IMR-90 (cell line): ENCODE data around the gene TMC3. TPM values are rescaled to one million over a fixed set of nuclear protein-coding genes. Genes with fewer than 3 reads are reported as not detected.

Experiments
- ATAC-seq: fragments of 200-7000 bp; cut with Tn5 transposase; 2 replicates; pipeline ENCODE4 v1.9.1; 2020; ENCODE audit warnings: low read depth, mild to moderate bottlenecking, moderate library complexity
- BruUV-seq: library from RNA; stranded (reverse); fragments of 400-500 nt; replicated peaks from 2 replicates; lab custom pipeline; 2021; lab: Mats Ljungman, UMichigan
- CTCF ChIA-PET: fragments of 300-600 bp; formaldehyde crosslinking; extraction: SDS; loops from one replicate; lab custom pipeline; 2021; ENCODE audit warnings: antibody characterized with exemption; lab: Yijun Ruan, JAX
- POLR2A ChIA-PET: fragments of 300-600 bp; sonication (Branson Sonifier 250); formaldehyde crosslinking; loops from one replicate; lab custom pipeline; 2022; ENCODE audit warnings: antibody characterized with exemption; ENCODE audit not compliant: unreplicated experiment; lab: Charles Lee
- DNase-seq: peaks from one replicate; pipeline ENCODE4 v3.0.0; 2013
- H2AFZ ChIP-seq: replicated peaks from 2 replicates; pipeline ENCODE3; 2013; ENCODE audit warnings: low read length, mild to moderate bottlenecking; ENCODE audit not compliant: poor library complexity
- H2AK5ac ChIP-seq: 2 replicates; pipeline ENCODE4 v1.6.1; 2013; ENCODE audit warnings: low read depth, low read length, inconsistent platforms
- H2AK9ac ChIP-seq: replicated peaks from 2 replicates; pipeline ENCODE3; 2013; ENCODE audit warnings: mild to moderate bottlenecking, low read depth, low read length, moderate library complexity; ENCODE audit not compliant: poor library complexity
- H2BK120ac ChIP-seq: 2 replicates; pipeline ENCODE4 v1.6.1; 2013; ENCODE audit warnings: low read depth, low read length, inconsistent platforms
- H2BK15ac ChIP-seq: 3 replicates; pipeline ENCODE4 v1.6.1; 2013; ENCODE audit warnings: low read depth, low read length, inconsistent platforms
- H2BK20ac ChIP-seq: 2 replicates; pipeline ENCODE4 v1.6.1; 2013; ENCODE audit warnings: low read depth, mild to moderate bottlenecking, inconsistent platforms, low read length, moderate library complexity
- H2BK5ac ChIP-seq: 2 replicates; pipeline ENCODE4 v1.6.1; 2013; ENCODE audit warnings: mild to moderate bottlenecking, low read depth, low read length, inconsistent platforms; ENCODE audit not compliant: poor library complexity, severe bottlenecking
- H3K14ac ChIP-seq: replicated peaks from 2 replicates; pipeline ENCODE4 v1.6.1; 2013; ENCODE audit warnings: low read depth, low read length, inconsistent platforms
- H3K18ac ChIP-seq: 2 replicates; pipeline ENCODE4 v1.6.1; 2013; ENCODE audit warnings: low read depth, low read length, control low read depth
- H3K23ac ChIP-seq: 2 replicates; pipeline ENCODE4 v1.6.1; 2013; ENCODE audit warnings: low read depth, low read length, inconsistent platforms
- H3K27ac ChIP-seq: 2 replicates; pipeline ENCODE4 v1.5.1; 2013; ENCODE audit warnings: mild to moderate bottlenecking, control low read depth, low read length; ENCODE audit not compliant: insufficient read depth
- H3K27me3 ChIP-seq: 2 replicates; pipeline ENCODE4 v1.6.1; 2013; ENCODE audit warnings: low read length; ENCODE audit not compliant: control insufficient read depth, insufficient read depth
- H3K36me3 ChIP-seq: 2 replicates; pipeline ENCODE4 v1.6.1; 2013; ENCODE audit warnings: low read length, mixed read lengths; ENCODE audit not compliant: control insufficient read depth, insufficient read depth
- H3K4ac ChIP-seq: 2 replicates; pipeline ENCODE4 v1.6.1; 2013; ENCODE audit warnings: low read depth, low read length, inconsistent platforms
- H3K4me1 ChIP-seq: 2 replicates; pipeline ENCODE4 v1.6.1; 2013; ENCODE audit warnings: low read length, mixed read lengths; ENCODE audit not compliant: control insufficient read depth, insufficient read depth
- H3K4me2 ChIP-seq: 2 replicates; pipeline ENCODE4 v1.6.1; 2013; ENCODE audit warnings: low read depth, mild to moderate bottlenecking, control low read depth, low read length, moderate library complexity
- H3K4me3 ChIP-seq: 2 replicates; pipeline ENCODE4 v1.5.1; 2013; ENCODE audit warnings: low read depth, mild to moderate bottlenecking, control low read depth, low read length, moderate library complexity; ENCODE audit not compliant: insufficient read depth
- H3K56ac ChIP-seq: 2 replicates; pipeline ENCODE4 v1.6.1; 2013; ENCODE audit warnings: low read length, inconsistent platforms; ENCODE audit not compliant: insufficient read depth; ENCODE audit errors: extremely low read depth
- H3K79me1 ChIP-seq, 2 experiments: 2 replicates each; pipeline ENCODE4 v1.6.1; 2013; ENCODE audit warnings: low read length in 2 of 2, inconsistent platforms in 1 of 2, low read depth in 1 of 2
- H3K9ac ChIP-seq: 2 replicates; pipeline ENCODE4 v1.6.1; 2013; ENCODE audit warnings: low read depth, low read length, control low read depth
- H3K9me1 ChIP-seq: 2 replicates; pipeline ENCODE4 v1.6.1; 2013; ENCODE audit warnings: low read length, inconsistent platforms; ENCODE audit not compliant: insufficient read depth
- H3K9me3 ChIP-seq: 2 replicates; pipeline ENCODE4 v1.6.1; 2013; ENCODE audit warnings: low read length; ENCODE audit not compliant: control insufficient read depth, insufficient read depth
- H4K20me1 ChIP-seq: 2 replicates; pipeline ENCODE4 v1.6.1; 2013; ENCODE audit warnings: low read length, inconsistent platforms; ENCODE audit not compliant: insufficient read depth
- H4K5ac ChIP-seq: 2 replicates; pipeline ENCODE4 v1.6.1; 2013; ENCODE audit warnings: mild to moderate bottlenecking, low read depth, low read length, control low read depth
- H4K8ac ChIP-seq, 2 experiments: 2 replicates each; pipeline ENCODE4 v1.6.1; 2013; ENCODE audit warnings: low read depth in 2 of 2, low read length in 2 of 2, control low read depth in 1 of 2, inconsistent platforms in 1 of 2
- H4K91ac ChIP-seq: 2 replicates; pipeline ENCODE4 v1.6.1; 2013; ENCODE audit warnings: low read depth, low read length, inconsistent platforms; ENCODE audit not compliant: insufficient read depth
- CEBPB ChIP-seq: IDR thresholded peaks from 2 replicates; pipeline ENCODE4 v1.6.1; 2012; ENCODE audit warnings: low read depth, low read length, improper control_type of control experiment
- CHD1 ChIP-seq: IDR thresholded peaks from 2 replicates; pipeline ENCODE4 v1.6.1; 2012; ENCODE audit warnings: low read depth, low read length, improper control_type of control experiment
- FOS ChIP-seq: fragments of 150-350 bp; IDR thresholded peaks from 2 replicates; pipeline ENCODE4 v1.6.1; 2016; ENCODE audit warnings: low read depth, low read length
- MAFK ChIP-seq: IDR thresholded peaks from 2 replicates; pipeline ENCODE4 v1.6.1; 2012; ENCODE audit warnings: low read depth, low read length, improper control_type of control experiment
- NFE2L2 ChIP-seq: fragments of 150-350 bp; IDR thresholded peaks from 2 replicates; pipeline ENCODE4 v1.6.1; 2016; ENCODE audit warnings: low read depth, mild to moderate bottlenecking, low read length
- POLR2A ChIP-seq: IDR thresholded peaks from 2 replicates; pipeline ENCODE4 v1.6.1; 2012; ENCODE audit warnings: mild to moderate bottlenecking, low read depth, low read length
- RAD21 ChIP-seq: IDR thresholded peaks from 2 replicates; pipeline ENCODE4 v1.6.1; 2012; ENCODE audit warnings: low read length, improper control_type of control experiment
- RCOR1 ChIP-seq: IDR thresholded peaks from 2 replicates; pipeline ENCODE4 v1.6.1; 2012; ENCODE audit warnings: mild to moderate bottlenecking, low read length, improper control_type of control experiment; ENCODE audit not compliant: insufficient replicate concordance
- RFX5 ChIP-seq: IDR thresholded peaks from 2 replicates; pipeline ENCODE4 v1.8.0; 2012; ENCODE audit warnings: low read depth, mild to moderate bottlenecking, low read length, moderate library complexity
- USF2 ChIP-seq: fragments of 150-350 bp; IDR thresholded peaks from 2 replicates; pipeline ENCODE4 v1.6.1; 2017; ENCODE audit warnings: mild to moderate bottlenecking, antibody characterized with exemption, low read length, low read depth
- WGBS, 2 experiments: methylation state at CpG; one replicate each; pipeline versions ENCODE4 v1.1.5 to v1.1.7; 2013; ENCODE audit warnings: missing lambda C conversion rate in 2 of 2; ENCODE audit not compliant: insufficient read length in 1 of 2; ENCODE audit errors: extremely low coverage in 2 of 2; 5-methylcytosine and 5-hydroxymethylcytosine counted together
- dilution Hi-C: fragments of 300-500 bp; cut with HindIII; formaldehyde crosslinking; loops from one replicate; pipeline ENCODE4 v1.14.3; 2018; ENCODE audit warnings: low sequenced_read_pairs; ENCODE audit not compliant: unreplicated experiment
- in situ Hi-C: fragments of 300-500 bp; cut with MboI; formaldehyde crosslinking; loops from 3 replicates; pipeline ENCODE4 v1.14.3; 2019; ENCODE audit warnings: low sequenced_read_pairs, inconsistent platforms, mixed read lengths
- intact Hi-C: fragments of 100-400 bp; cut with micrococcal nuclease; formaldehyde crosslinking; loops from 2 replicates; pipeline ENCODE4 v1.10.0; 2022
- polyA plus RNA-seq, 3 experiments: library from polyadenylated mRNA; depleted of rRNA; stranded (reverse); fragments of >200 nt; gene quantifications; 2 replicates each; pipeline ENCODE4 v1.2.3, GENCODE V29; 2012; ENCODE audit warnings: low replicate concordance in 1 of 3
- total RNA-seq: library from RNA; depleted of rRNA; stranded (reverse); fragments of >200 nt; gene quantifications from 2 replicates; pipeline ENCODE4 v1.2.3, GENCODE V29; 2012
- TF ChIP-seq, protein P1 (sequence below): conservative IDR thresholded peaks from 2 replicates; pipeline ENCODE4 v1.5.1; 2012; ENCODE audit warnings: mild to moderate bottlenecking, low read depth, low read length, improper control_type of control experiment
- TF ChIP-seq, protein P2 (sequence below): fragments of 150-350 bp; IDR thresholded peaks from 2 replicates; pipeline ENCODE4 v1.6.1; 2016; ENCODE audit warnings: low read depth, mild to moderate bottlenecking, low read length, moderate library complexity, borderline replicate concordance

Gene TMC3
- total and polyA plus RNA-seq, 2 of the 4 experiments (the other 2 are of a cell fraction): not detected

DNA sequence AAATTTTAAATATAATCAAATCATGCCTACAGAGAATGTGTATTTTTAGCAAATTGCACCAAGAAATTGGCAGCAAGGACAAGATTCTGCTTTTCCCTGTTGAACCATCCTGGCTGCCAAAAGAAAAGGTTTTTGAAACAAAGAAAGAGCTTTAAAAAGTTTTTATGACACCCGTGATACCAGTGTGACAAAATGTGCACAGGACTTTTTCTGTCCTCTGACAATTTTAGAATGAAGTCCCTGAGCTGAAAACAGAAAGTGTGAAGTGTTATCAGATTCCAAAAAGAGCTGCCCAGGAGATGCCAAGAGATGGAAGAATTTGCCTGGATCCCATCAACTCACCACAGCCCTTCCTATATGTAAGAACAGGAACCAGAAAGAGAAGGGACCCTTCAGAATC, 33.2 kb upstream of the TMC3 start:
- Histone ChIP-seq H2AK5ac (no peak overlapping the region), H3K9me3 (no peaks in the 10 kb centered on the region), H2AK9ac (no peak overlapping the region), H2BK120ac (no peak overlapping the region), H3K4ac (no peak overlapping the region), H3K56ac (no peak overlapping the region), H3K9me1 (no peaks in the 10 kb centered on the region), H2BK15ac (no peak overlapping the region), H4K20me1 (no peaks in the 10 kb centered on the region), H3K4me3 (no peak overlapping the region), H4K91ac (no peak overlapping the region), H3K36me3 (no peaks in the 10 kb centered on the region), H3K14ac (no peak overlapping the region), H3K27ac (no peak overlapping the region), H3K4me2 (no peak overlapping the region), H4K5ac (no peak overlapping the region), H3K27me3 (peaks cover 14% of the 10 kb centered on the region), H3K4me1 (no peaks in the 10 kb centered on the region), H4K8ac (no peak overlapping the region), H3K79me1 (no peaks in the 10 kb centered on the region), H2AFZ (no peak overlapping the region), H2BK5ac (no peak overlapping the region), H2BK20ac (no peak overlapping the region), H3K9ac (no peak overlapping the region), H3K18ac (no peak overlapping the region), H3K23ac (no peak overlapping the region)
- dilution Hi-C loops (no loop called here), intact Hi-C loops (no loop called here), in situ Hi-C loops (no loop called here)
- no TSS peak for BruUV-seq
- no peak for TF ChIP-seq MAFK
- no peak for TF ChIP-seq CEBPB
- TF ChIP-seq POLR2A: no peak
- TF ChIP-seq FOS: no peak
- TF ChIP-seq USF2: no peak
- TF ChIP-seq, protein P1, sequence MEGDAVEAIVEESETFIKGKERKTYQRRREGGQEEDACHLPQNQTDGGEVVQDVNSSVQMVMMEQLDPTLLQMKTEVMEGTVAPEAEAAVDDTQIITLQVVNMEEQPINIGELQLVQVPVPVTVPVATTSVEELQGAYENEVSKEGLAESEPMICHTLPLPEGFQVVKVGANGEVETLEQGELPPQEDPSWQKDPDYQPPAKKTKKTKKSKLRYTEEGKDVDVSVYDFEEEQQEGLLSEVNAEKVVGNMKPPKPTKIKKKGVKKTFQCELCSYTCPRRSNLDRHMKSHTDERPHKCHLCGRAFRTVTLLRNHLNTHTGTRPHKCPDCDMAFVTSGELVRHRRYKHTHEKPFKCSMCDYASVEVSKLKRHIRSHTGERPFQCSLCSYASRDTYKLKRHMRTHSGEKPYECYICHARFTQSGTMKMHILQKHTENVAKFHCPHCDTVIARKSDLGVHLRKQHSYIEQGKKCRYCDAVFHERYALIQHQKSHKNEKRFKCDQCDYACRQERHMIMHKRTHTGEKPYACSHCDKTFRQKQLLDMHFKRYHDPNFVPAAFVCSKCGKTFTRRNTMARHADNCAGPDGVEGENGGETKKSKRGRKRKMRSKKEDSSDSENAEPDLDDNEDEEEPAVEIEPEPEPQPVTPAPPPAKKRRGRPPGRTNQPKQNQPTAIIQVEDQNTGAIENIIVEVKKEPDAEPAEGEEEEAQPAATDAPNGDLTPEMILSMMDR: no peak
- no peak for TF ChIP-seq RAD21
- TF ChIP-seq, protein P2, sequence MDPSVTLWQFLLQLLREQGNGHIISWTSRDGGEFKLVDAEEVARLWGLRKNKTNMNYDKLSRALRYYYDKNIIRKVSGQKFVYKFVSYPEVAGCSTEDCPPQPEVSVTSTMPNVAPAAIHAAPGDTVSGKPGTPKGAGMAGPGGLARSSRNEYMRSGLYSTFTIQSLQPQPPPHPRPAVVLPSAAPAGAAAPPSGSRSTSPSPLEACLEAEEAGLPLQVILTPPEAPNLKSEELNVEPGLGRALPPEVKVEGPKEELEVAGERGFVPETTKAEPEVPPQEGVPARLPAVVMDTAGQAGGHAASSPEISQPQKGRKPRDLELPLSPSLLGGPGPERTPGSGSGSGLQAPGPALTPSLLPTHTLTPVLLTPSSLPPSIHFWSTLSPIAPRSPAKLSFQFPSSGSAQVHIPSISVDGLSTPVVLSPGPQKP: no peak
- TF ChIP-seq RFX5: no peak
- TF ChIP-seq NFE2L2: no peak
- no peak for TF ChIP-seq CHD1
- no peak for TF ChIP-seq RCOR1
- CTCF ChIA-PET: interaction anchor here (0.9 to 1.8 kb wide), 4 partner anchors 132 to 141 kb away, joined by 4 to 5 read pairs (median 4); no protein-coding TSS in a partner anchor
- POLR2A ChIA-PET: no interaction called here
- DNase-seq (no peak), ATAC-seq (no peak)
- WGBS, 2 experiments: no CpG with 5 or more reads among the region's 1 CpG
